HG03175 (cell line): Measurements from ENCODE around the gene AQP11.
"Not testable (repeated sequence)": the region's sequence is repeated elsewhere in the genome, so short reads cannot be mapped to it uniquely, and the experiment has no call there.

Experiments used
- ATAC-seq: cut with Tn5 transposase; IDR thresholded peaks from one replicate; pipeline ENCODE4 v1.9.1; 2021; ENCODE audit warnings: mild to moderate bottlenecking, moderate library complexity; ENCODE audit not compliant: unreplicated experiment

The AQP11 gene, protein sequence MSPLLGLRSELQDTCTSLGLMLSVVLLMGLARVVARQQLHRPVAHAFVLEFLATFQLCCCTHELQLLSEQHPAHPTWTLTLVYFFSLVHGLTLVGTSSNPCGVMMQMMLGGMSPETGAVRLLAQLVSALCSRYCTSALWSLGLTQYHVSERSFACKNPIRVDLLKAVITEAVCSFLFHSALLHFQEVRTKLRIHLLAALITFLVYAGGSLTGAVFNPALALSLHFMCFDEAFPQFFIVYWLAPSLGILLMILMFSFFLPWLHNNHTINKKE

DNA sequence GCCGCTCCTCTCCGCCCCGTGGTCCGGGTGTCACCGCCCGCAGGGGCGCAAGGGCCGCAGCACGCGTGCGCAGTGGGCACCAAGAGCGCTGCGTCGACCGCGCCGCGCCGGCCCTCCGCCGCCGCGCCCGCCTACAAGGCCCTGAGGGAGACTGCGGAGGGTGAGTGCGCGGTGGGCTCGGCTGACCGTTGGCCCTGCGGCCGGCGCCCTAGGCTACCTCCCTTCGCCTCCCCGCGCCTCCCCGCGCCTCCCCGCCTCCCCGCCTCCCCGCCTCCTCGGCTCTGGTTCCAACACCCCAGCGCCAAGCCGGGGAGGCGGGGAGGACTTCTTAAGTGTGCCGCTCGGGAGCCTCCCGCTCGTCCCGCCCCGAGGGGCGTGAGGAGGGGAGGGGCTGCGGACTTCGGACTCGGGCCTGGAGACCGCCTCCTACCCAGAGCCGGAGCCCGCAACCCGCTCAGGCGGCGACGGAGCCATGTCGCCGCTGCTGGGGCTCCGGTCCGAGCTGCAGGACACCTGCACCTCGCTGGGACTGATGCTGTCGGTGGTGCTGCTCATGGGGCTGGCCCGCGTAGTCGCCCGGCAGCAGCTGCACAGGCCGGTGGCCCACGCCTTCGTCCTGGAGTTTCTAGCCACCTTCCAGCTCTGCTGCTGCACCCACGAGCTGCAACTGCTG, at the start of gene AQP11:
AQP11 (plus strand) TSS at position 433 of the 673 bp plus-strand sequence; CDS start at position 473, 40 bp downstream.
- ATAC-seq: peak; percentile 90

DNA sequence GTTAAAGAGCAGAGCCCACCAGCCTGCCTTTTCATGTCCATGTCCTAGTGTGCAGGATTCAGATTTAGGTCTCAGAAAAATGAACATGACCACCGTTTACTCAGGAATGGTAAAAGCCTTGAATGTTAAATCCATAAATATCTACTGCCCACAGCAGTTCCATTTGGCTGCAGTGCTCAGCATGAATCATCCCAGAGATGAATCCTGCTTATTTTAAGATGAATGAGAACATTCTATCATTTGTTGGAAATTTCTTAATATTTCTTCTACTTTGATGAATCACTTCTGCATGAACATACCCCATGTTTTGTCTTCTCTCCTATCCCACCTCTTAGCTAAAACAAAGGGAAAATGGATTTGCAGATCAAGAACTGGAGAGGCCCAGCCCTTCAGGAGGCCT, 47.5 kb upstream of the AQP11 start:
- no peak for ATAC-seq

- ATAC-seq: no peak
Measured at GRCh38 chr11:77547047-77547836, 42.5 kb upstream of the AQP11 start.

GRCh38 chr11:77547863-77548551, 41.7 kb upstream of the AQP11 start:
- ATAC-seq: no peak

- ATAC-seq: no peak
Measured at GRCh38 chr11:77548552-77549445, 41.0 kb upstream of the AQP11 start.

DNA sequence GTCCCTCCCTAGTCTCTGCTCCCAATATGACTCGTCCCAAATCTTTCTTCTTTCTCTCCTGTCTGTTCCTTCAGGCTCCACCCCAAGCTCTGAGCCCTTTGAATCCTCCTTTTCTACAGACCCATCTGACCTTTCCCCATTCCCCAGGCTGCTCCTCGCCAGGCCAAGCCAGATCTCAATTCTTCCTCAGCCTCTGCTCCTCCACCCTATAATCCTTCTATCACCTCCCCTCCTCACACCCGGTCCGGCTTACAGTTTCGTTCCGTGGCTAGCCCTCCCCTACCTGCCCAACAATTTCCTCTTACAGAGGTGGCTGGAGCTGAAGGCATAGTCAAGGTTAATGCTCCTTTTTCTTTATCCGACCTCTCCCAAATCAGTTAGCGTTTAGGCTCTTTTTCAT, 38.3 kb upstream of the AQP11 start:
- ATAC-seq: not testable (repeated sequence)

DNA sequence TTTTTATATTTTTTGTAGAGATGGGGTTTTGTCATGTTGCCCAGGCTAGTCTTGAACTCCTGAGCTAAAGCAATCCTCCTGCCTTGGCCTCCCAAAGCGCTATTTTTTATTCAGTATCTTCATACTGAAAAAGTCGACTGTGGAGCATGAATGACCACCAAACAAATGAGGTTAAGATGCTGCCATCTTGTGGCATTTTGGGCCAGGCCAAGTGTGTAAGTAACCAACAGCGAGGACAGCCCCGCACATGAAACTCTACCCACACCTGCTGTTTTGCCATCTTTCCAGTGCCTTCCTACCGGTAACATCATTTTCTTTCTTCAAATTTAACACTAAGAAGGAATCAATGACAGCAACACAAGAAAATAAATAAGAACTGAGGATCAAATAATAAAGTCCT, 32.2 kb upstream of the AQP11 start:
- ATAC-seq: no peak

DNA sequence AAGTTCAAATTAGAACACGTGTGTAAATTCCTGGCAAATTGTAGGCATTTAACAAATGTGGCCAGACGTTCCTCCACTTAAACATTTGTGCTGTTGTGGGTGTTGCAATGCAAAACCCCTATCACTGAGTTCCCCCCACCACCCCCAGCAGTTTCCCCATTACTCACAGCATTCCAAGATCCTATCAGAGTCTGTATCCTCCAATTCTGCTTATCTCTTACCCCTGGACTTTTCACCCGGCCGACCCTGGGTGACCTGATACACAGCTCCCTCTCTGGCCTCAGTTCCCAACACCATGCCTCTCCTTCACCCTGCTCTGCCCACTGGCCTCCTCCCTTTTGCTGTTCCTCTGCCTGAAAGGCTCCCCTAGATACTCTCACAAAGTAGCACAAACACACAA, 31.4 kb upstream of the AQP11 start:
- ATAC-seq: no peak

- ATAC-seq: no peak
Measured at GRCh38 chr11:77559686-77560401, 29.9 kb upstream of the AQP11 start.

- ATAC-seq: no peak
Measured at GRCh38 chr11:77560605-77561004, 29.1 kb upstream of the AQP11 start.

GRCh38 chr11:77561257-77561656, 28.5 kb upstream of the AQP11 start:
- no peak for ATAC-seq

GRCh38 chr11:77568306-77568705, 21.4 kb upstream of the AQP11 start:
- ATAC-seq: no peak

GRCh38 chr11:77568916-77569675, 20.7 kb upstream of the AQP11 start:
- ATAC-seq: no peak

GRCh38 chr11:77569676-77570070, 20.1 kb upstream of the AQP11 start:
- ATAC-seq: no peak

- ATAC-seq: not testable (repeated sequence)
Measured at GRCh38 chr11:77570896-77571295, 18.9 kb upstream of the AQP11 start.

- ATAC-seq: not testable (repeated sequence)
Measured at GRCh38 chr11:77575428-77575827, 14.3 kb upstream of the AQP11 start.

DNA sequence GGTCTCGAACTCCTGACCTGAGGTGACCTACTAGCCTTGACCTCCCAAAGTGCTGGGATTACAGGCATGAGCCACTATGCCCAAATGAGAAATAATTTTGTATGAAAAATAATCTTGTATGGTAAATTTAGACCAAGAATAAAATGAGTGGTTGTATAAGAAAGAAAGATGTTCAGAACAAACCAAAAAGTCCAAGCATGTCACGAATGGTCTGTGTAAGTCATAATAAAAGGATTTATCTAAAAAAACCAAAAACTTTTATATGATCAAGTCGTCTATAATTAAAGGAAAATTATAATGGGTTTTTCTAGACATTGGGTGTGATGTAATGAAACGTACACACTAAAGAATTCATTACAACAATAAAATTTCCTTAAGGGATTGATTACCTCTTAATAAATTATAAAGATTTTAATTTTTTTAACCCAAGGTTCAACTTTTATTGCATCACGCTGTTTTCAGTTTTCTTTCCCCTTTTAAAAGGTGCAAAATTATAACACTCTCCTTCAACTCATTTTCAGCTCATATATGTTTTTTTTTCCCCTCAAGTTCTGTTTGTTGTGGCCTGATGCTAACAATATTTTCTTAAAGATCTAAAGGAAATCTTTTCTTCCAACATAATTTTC, 8.9 kb upstream of the AQP11 start:
- ATAC-seq: no peak

DNA sequence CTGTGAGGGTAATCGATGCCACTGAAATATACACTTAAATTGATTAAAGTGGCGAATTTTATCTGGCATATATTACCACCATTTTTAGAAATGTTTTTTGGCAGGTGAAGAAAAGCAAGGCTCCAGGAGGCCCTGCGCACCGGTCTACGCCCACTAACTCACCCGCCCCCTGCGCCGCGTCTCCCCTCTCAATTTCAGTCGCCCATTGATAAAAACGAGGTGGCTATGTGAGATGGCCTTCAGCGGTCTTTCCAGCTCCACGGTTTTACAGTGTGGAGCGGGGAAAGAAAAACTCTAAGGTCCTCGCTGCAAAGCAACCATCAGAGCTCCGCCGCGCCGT, 602 bp upstream of the AQP11 start:
- peak; percentile 21 for ATAC-seq
